Liver (tissue), 9 donors: ENCODE measurements around the gene RAB4A. TPM values are rescaled to one million over a fixed set of nuclear protein-coding genes. Genes with fewer than 3 reads are reported as not detected.

Source experiments
- DNase-seq: peaks from one replicate; pipeline ENCODE4 v3.0.0-alpha.2; 2017; ENCODE audit warnings: low spot score
- H3K27ac ChIP-seq, 2 donors: one replicate each; pipeline ENCODE4 v1.7.0; 2013; ENCODE audit warnings: inconsistent platforms in 2 of 2, low read length in 2 of 2, control low read depth in 1 of 2, low read depth in 1 of 2, mild to moderate bottlenecking in 1 of 2
- H3K27me3 ChIP-seq, 4 donors: one replicate each; pipeline versions ENCODE4 v1.6.1 to v1.7.0; 2013; ENCODE audit warnings: low read length in 3 of 4, inconsistent platforms in 1 of 4, mild to moderate bottlenecking in 1 of 4, moderate library complexity in 1 of 4; ENCODE audit not compliant: control insufficient read depth in 4 of 4, insufficient read depth in 4 of 4
- H3K36me3 ChIP-seq, 4 donors: one replicate each; pipeline versions ENCODE4 v1.6.1 to v1.7.0; 2013; ENCODE audit warnings: low read length in 3 of 4, mild to moderate bottlenecking in 3 of 4, low read depth in 1 of 4, moderate library complexity in 1 of 4; ENCODE audit not compliant: control insufficient read depth in 4 of 4, insufficient read depth in 3 of 4
- H3K4me1 ChIP-seq, 4 donors: one replicate each; pipeline versions ENCODE4 v1.6.1 to v1.7.0; 2013; ENCODE audit warnings: low read length in 3 of 4, mild to moderate bottlenecking in 3 of 4, moderate library complexity in 1 of 4; ENCODE audit not compliant: control insufficient read depth in 4 of 4, insufficient read depth in 4 of 4
- H3K4me3 ChIP-seq, 3 donors: one replicate each; pipeline versions ENCODE4 v1.6.1 to v1.7.0; 2013; ENCODE audit warnings: low read length in 3 of 3, control low read depth in 1 of 3, low read depth in 1 of 3, mild to moderate bottlenecking in 1 of 3
- H3K9ac ChIP-seq, 2 donors: one replicate each; pipeline ENCODE4 v1.7.0; 2013; ENCODE audit warnings: low read length in 2 of 2, mild to moderate bottlenecking in 2 of 2, moderate library complexity in 2 of 2, control low read depth in 1 of 2, low read depth in 1 of 2
- H3K9me3 ChIP-seq, 4 donors: one replicate each; pipeline versions ENCODE4 v1.6.1 to v1.7.0; 2013; ENCODE audit warnings: low read length in 3 of 4; ENCODE audit not compliant: control insufficient read depth in 4 of 4
- EGR1 ChIP-seq, 2 donors: IDR thresholded peaks; 2 replicates each; pipeline ENCODE4 v1.6.1; 2016 to 2018; ENCODE audit warnings: antibody characterized with exemption in 2 of 2, low read depth in 2 of 2
- FOXA1 ChIP-seq: IDR thresholded peaks from 2 replicates; pipeline ENCODE4 v1.6.1; 2016; ENCODE audit warnings: antibody characterized with exemption
- FOXA2 ChIP-seq: IDR thresholded peaks from 2 replicates; pipeline ENCODE4 v1.6.1; 2016; ENCODE audit warnings: antibody characterized with exemption
- GABPA ChIP-seq, 2 donors: IDR thresholded peaks in 1 of 2; conservative IDR thresholded peaks in 1 of 2; 2 replicates each; pipeline ENCODE4 v1.6.1; 2016; ENCODE audit warnings: antibody characterized with exemption in 2 of 2, mild to moderate bottlenecking in 1 of 2, moderate library complexity in 1 of 2
- HNF4A ChIP-seq, 2 donors: conservative IDR thresholded peaks; 2 replicates each; pipeline ENCODE4 v1.6.1; 2016; ENCODE audit warnings: antibody characterized with exemption in 2 of 2, mild to moderate bottlenecking in 2 of 2
- HNF4G ChIP-seq: IDR thresholded peaks from 2 replicates; pipeline ENCODE4 v1.6.1; 2016; ENCODE audit warnings: antibody characterized with exemption
- MAX ChIP-seq: IDR thresholded peaks from 2 replicates; pipeline ENCODE4 v1.6.1; 2016; ENCODE audit warnings: antibody characterized with exemption
- NR2F2 ChIP-seq: IDR thresholded peaks from 2 replicates; pipeline ENCODE4 v1.6.1; 2016; ENCODE audit warnings: antibody characterized with exemption
- RAD21 ChIP-seq, 2 donors: IDR thresholded peaks; 2 replicates each; pipeline ENCODE4 v1.6.1; 2016; ENCODE audit warnings: antibody characterized with exemption in 2 of 2, mild to moderate bottlenecking in 2 of 2
- RXRA ChIP-seq, 2 donors: IDR thresholded peaks; 2 replicates each; pipeline ENCODE4 v1.6.1; 2017 to 2018; ENCODE audit warnings: antibody characterized with exemption in 2 of 2, mild to moderate bottlenecking in 1 of 2
- SP1 ChIP-seq: IDR thresholded peaks from 2 replicates; pipeline ENCODE4 v1.6.1; 2018; ENCODE audit warnings: antibody characterized with exemption, mild to moderate bottlenecking
- TAF1 ChIP-seq: conservative IDR thresholded peaks from 2 replicates; pipeline ENCODE4 v1.6.1; 2016; ENCODE audit warnings: antibody characterized with exemption, mild to moderate bottlenecking
- YY1 ChIP-seq: IDR thresholded peaks from 2 replicates; pipeline ENCODE4 v1.6.1; 2016; ENCODE audit warnings: antibody characterized with exemption, mild to moderate bottlenecking
- ZBTB33 ChIP-seq: IDR thresholded peaks from 2 replicates; pipeline ENCODE4 v1.6.1; 2016; ENCODE audit warnings: antibody characterized with exemption
- WGBS: extraction: QIAGEN DNeasy Blood & Tissue Kit; methylation state at CpG from one replicate; pipeline ENCODE4 v1.1.7; 2013; 5-methylcytosine and 5-hydroxymethylcytosine counted together
- polyA plus RNA-seq, 2 donors: library from polyadenylated mRNA; stranded (reverse) in 1 of 2; unstranded in 1 of 2; fragments of 200-250 nt in 1 of 2; fragments of >200 nt in 1 of 2; fragmentation: Nextera tagmentation in 1 of 2; extraction: Ambion mirVana in 1 of 2; gene quantifications; one replicate each; pipeline versions ENCODE4 v1.2.1 to v1.2.3, GENCODE V29; 2013 to 2015
- total RNA-seq, 2 donors: library from RNA; depleted of rRNA; stranded (reverse); fragments of >200 nt; gene quantifications; one replicate each; pipeline ENCODE4 v1.2.3, GENCODE V29; 2014
- TF ChIP-seq, protein P1 (sequence below): IDR thresholded peaks from 2 replicates; pipeline ENCODE4 v1.6.1; 2016; ENCODE audit warnings: antibody characterized with exemption, mild to moderate bottlenecking
- TF ChIP-seq, protein P2 (sequence below): fragments of 150-350 bp; IDR thresholded peaks from 2 replicates; pipeline ENCODE4 v1.5.1; 2017; ENCODE audit warnings: improper control_type of control experiment, low read depth, low read length; ENCODE audit not compliant: missing input control
- donor health status: healthy.
- donor health status: healthy.
- donor health status: healthy.
- donor health status: healthy.
- donor health status: healthy.

RAB4A gene
- total and polyA plus RNA-seq, 4 donors, result 16.5 to 51.9 (median 29.5) TPM

DNA sequence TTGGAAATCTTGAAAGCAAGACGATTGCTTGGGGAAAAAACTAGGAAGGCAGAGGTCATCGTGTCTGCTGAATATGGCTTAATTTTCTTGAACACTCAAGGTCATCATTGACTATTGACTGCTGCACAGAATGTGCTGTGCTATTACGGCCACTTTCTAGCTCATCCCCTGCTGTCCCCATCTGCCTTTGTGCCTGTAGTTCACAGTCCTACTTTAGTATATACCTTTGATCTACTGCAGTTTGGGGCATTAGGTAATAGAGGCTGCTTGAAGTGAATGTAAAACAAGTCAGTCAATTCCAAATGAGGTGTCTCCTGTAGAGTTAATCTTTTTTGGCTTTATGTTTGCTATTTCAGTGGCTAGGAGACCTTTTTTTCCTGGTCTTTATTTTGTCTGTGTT, 8.3 kb downstream of the RAB4A start:
- 34% methylated on average over 3 of the region's 3 CpGs for WGBS
- Histone ChIP-seq H3K9me3 (no peaks in the 10 kb centered on the region), H3K9ac (no peak overlapping the region), H3K27ac (no peak overlapping the region), H3K27me3 (no peaks in the 10 kb centered on the region), H3K4me1 (peaks cover 0 to 31% (median 22%) of the 10 kb centered on the region in 4 donors), H3K36me3 (no peaks in the 10 kb centered on the region), H3K4me3 (no peak overlapping the region)
- DNase-seq, result no peak
- TF ChIP-seq FOXA2 (no peak), TAF1 (no peak), YY1 (no peak), MAX (no peak), GABPA (IDR thresholded peaks at IDR 0.05 in 1 of 2, conservative IDR thresholded peaks at IDR 0.05 in 1 of 2) (no peak), RAD21 (IDR thresholded peaks at IDR 0.05) (no peak), HNF4A (conservative IDR thresholded peaks at IDR 0.05) (peak; percentile 27 to 62), FOXA1 (no peak), SP1 (peak; percentile 20), RXRA (IDR thresholded peaks at IDR 0.05) (peak; percentile 9 to 34)

DNA sequence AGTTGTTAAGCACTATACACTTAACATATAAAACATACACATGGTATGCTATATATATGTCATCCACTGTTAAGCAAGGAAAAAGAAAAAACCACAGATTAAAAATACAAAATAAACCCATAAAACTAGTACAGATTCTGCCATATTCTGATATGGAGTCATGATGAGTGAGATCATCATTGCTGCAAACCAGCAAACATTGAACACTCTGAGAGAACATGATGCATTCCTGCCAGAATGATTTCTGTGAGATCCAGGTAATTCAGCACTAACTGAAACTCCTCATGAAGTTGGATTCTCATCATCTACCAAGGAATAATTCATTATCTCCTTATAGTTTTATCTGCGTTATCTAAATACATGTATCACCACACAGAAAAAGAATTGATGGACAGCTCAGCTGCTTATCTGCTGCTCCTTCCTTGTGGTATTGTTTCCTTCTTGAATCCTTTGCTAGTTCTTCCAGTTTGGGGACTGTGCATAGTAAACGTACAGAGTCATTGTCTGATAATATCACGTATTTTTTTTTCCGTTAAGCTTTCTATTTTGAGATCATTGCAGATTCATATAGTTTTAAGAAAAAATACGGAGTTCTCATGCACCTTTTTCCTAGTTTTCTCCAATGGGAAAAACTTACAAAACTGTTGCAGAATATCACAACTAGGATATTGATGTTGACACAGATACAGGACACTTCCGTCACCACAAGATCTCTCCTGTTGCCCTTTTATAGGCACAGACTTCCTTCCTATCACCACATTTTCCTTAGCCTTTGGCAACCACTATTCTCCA, 9.3 kb downstream of the RAB4A start:
- H3K4me3 ChIP-seq, result no peak overlapping the region
- H3K27me3 ChIP-seq, result no peaks in the 10 kb centered on the region
- DNase-seq, result no peak
- WGBS, result 70% methylated on average over 6 of the region's 6 CpGs
- no peak overlapping the region for H3K9ac ChIP-seq
- TF ChIP-seq, protein P1, sequence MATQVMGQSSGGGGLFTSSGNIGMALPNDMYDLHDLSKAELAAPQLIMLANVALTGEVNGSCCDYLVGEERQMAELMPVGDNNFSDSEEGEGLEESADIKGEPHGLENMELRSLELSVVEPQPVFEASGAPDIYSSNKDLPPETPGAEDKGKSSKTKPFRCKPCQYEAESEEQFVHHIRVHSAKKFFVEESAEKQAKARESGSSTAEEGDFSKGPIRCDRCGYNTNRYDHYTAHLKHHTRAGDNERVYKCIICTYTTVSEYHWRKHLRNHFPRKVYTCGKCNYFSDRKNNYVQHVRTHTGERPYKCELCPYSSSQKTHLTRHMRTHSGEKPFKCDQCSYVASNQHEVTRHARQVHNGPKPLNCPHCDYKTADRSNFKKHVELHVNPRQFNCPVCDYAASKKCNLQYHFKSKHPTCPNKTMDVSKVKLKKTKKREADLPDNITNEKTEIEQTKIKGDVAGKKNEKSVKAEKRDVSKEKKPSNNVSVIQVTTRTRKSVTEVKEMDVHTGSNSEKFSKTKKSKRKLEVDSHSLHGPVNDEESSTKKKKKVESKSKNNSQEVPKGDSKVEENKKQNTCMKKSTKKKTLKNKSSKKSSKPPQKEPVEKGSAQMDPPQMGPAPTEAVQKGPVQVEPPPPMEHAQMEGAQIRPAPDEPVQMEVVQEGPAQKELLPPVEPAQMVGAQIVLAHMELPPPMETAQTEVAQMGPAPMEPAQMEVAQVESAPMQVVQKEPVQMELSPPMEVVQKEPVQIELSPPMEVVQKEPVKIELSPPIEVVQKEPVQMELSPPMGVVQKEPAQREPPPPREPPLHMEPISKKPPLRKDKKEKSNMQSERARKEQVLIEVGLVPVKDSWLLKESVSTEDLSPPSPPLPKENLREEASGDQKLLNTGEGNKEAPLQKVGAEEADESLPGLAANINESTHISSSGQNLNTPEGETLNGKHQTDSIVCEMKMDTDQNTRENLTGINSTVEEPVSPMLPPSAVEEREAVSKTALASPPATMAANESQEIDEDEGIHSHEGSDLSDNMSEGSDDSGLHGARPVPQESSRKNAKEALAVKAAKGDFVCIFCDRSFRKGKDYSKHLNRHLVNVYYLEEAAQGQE, result no peak
- TF ChIP-seq HNF4G (no peak), RAD21 (IDR thresholded peaks at IDR 0.05) (no peak), GABPA (IDR thresholded peaks at IDR 0.05 in 1 of 2, conservative IDR thresholded peaks at IDR 0.05 in 1 of 2) (no peak), EGR1 (IDR thresholded peaks at IDR 0.05; ENCODE audit: low read depth in 2 of 2) (no peak), FOXA1 (no peak), NR2F2 (no peak), ZBTB33 (no peak), YY1 (no peak), FOXA2 (no peak)
- TF ChIP-seq, protein P2, sequence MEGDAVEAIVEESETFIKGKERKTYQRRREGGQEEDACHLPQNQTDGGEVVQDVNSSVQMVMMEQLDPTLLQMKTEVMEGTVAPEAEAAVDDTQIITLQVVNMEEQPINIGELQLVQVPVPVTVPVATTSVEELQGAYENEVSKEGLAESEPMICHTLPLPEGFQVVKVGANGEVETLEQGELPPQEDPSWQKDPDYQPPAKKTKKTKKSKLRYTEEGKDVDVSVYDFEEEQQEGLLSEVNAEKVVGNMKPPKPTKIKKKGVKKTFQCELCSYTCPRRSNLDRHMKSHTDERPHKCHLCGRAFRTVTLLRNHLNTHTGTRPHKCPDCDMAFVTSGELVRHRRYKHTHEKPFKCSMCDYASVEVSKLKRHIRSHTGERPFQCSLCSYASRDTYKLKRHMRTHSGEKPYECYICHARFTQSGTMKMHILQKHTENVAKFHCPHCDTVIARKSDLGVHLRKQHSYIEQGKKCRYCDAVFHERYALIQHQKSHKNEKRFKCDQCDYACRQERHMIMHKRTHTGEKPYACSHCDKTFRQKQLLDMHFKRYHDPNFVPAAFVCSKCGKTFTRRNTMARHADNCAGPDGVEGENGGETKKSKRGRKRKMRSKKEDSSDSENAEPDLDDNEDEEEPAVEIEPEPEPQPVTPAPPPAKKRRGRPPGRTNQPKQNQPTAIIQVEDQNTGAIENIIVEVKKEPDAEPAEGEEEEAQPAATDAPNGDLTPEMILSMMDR, result no peak
- peaks cover 0 to 31% (median 18%) of the 10 kb centered on the region in 4 donors for H3K4me1 ChIP-seq
- no peaks in the 10 kb centered on the region for H3K36me3 ChIP-seq
- no peaks in the 10 kb centered on the region for H3K9me3 ChIP-seq
- no peak overlapping the region for H3K27ac ChIP-seq
